Measurements from ENCODE around the gene HMGA1. TPM values are rescaled to one million over a fixed set of nuclear protein-coding genes. Genes with fewer than 3 reads are reported as not detected.
"Not testable (repeated sequence)": the region's sequence is repeated elsewhere in the genome, so short reads cannot be mapped to it uniquely, and the experiment has no call there.

Gene HMGA1
- polyA plus RNA-seq, 3 donors: 11.4 to 37.9 (median 17.6) TPM

GRCh38 chr6:34243131-34243771 lies 6.6 kb downstream of the HMGA1 start:
- Mint-ChIP-seq H3K4me3 (peak overlapping the region in 1 of 2 donors; percentile 49), H3K36me3 (peaks cover 58 to 61% of the 10 kb centered on the region in 2 donors), H3K27me3 (ENCODE audit: low read depth in 3 of 3) (no peaks in the 10 kb centered on the region), H3K4me1 (peaks cover 66% of the 10 kb centered on the region), H3K9me3 (no peaks in the 10 kb centered on the region), H3K27ac (peak overlapping the region in 6 of 7 donors; percentile 58 to 96 (median 78))
- no peak overlapping the region for H2AFZ ChIP-seq (ENCODE audit: insufficient read depth, low read depth, low read length, poor library complexity, severe bottlenecking)
- H3K9me3 ChIP-seq (replicated peaks in 1 of 2; ENCODE audit: control insufficient read depth in 1 of 2, insufficient read depth in 1 of 2, low read length in 2 of 2): no peaks in the 10 kb centered on the region
- no peak overlapping the region for H3K9ac ChIP-seq (ENCODE audit: insufficient read depth, low read length, poor library complexity, severe bottlenecking)
- peak overlapping the region; percentile 64 for H3K4me2 ChIP-seq (replicated peaks; ENCODE audit: extremely low read depth, low read length, poor library complexity, severe bottlenecking)
- H3K27ac ChIP-seq (ENCODE audit: low read depth in 1 of 2, low read length in 2 of 2): peak overlapping the region in 1 of 2 donors; percentile 66
- peaks cover 25 to 35% of the 10 kb centered on the region in 2 donors for H3K36me3 ChIP-seq (replicated peaks in 1 of 2; ENCODE audit: control insufficient read depth in 1 of 2, insufficient read depth in 2 of 2, low read length in 2 of 2)
- peaks cover 29 to 40% of the 10 kb centered on the region in 2 donors for H3K4me1 ChIP-seq (ENCODE audit: control insufficient read depth in 1 of 2, insufficient read depth in 2 of 2, low read length in 2 of 2)
- WGBS (ENCODE audit: insufficient coverage): 62% methylated on average over 3 of the region's 5 CpGs
- DNase-seq: no peak
- TF ChIP-seq CTCF (IDR thresholded peaks at IDR 0.05): no peak
- peak overlapping the region in 1 of 3 experiments; percentile 49 for H3K4me3 ChIP-seq (replicated peaks in 1 of 3; ENCODE audit: low read depth in 2 of 3, low read length in 3 of 3)
- intact Hi-C loops (cut with micrococcal nuclease): no loop called here
- H4K20me1 ChIP-seq (ENCODE audit: insufficient read depth, low read length): peaks cover 82% of the 10 kb centered on the region
- H3K27me3 ChIP-seq (ENCODE audit: control insufficient read depth in 2 of 2, insufficient read depth in 2 of 2, low read length in 2 of 2): no peaks in the 10 kb centered on the region
- peaks cover 30% of the 10 kb centered on the region for H3K79me2 ChIP-seq (ENCODE audit: insufficient read depth, low read length)

GRCh38 chr6:34243901-34244884 lies 7.5 kb downstream of the HMGA1 start:
- peak overlapping the region; percentile 9 to 66 for H3K27ac ChIP-seq (ENCODE audit: low read depth in 1 of 2, low read length in 2 of 2)
- H3K27ac Mint-ChIP-seq: peak overlapping the region in 6 of 7 donors; percentile 71 to 96 (median 90)
- H3K36me3 Mint-ChIP-seq: peaks cover 54 to 58% of the 10 kb centered on the region in 2 donors
- H3K36me3 ChIP-seq (replicated peaks in 1 of 2; ENCODE audit: control insufficient read depth in 1 of 2, insufficient read depth in 2 of 2, low read length in 2 of 2): peaks cover 25 to 35% of the 10 kb centered on the region in 2 donors
- intact Hi-C loops (cut with micrococcal nuclease): loop anchor here in 1 of 2 donors (1.0 kb wide), 1 partner anchor 8 kb away; the partner anchor contains the start of gene HMGA1
- H3K9ac ChIP-seq (ENCODE audit: insufficient read depth, low read length, poor library complexity, severe bottlenecking): peak overlapping the region; percentile 60
- H3K9me3 Mint-ChIP-seq: no peaks in the 10 kb centered on the region
- H3K4me2 ChIP-seq (replicated peaks; ENCODE audit: extremely low read depth, low read length, poor library complexity, severe bottlenecking): peak overlapping the region; percentile 64
- peaks cover 73% of the 10 kb centered on the region for H4K20me1 ChIP-seq (ENCODE audit: insufficient read depth, low read length)
- peaks cover 28 to 38% of the 10 kb centered on the region in 2 donors for H3K4me1 ChIP-seq (ENCODE audit: control insufficient read depth in 1 of 2, insufficient read depth in 2 of 2, low read length in 2 of 2)
- DNase-seq: peak; percentile 85 to 92 (median 88)
- TF ChIP-seq CTCF (IDR thresholded peaks at IDR 0.05): peak; percentile 36
- H3K4me1 Mint-ChIP-seq: peaks cover 59% of the 10 kb centered on the region
- WGBS (ENCODE audit: insufficient coverage): 48% methylated on average over 4 of the region's 19 CpGs
- H2AFZ ChIP-seq (ENCODE audit: insufficient read depth, low read depth, low read length, poor library complexity, severe bottlenecking): no peak overlapping the region
- peak overlapping the region in 1 of 3 experiments; percentile 49 for H3K4me3 ChIP-seq (replicated peaks in 1 of 3; ENCODE audit: low read depth in 2 of 3, low read length in 3 of 3)
- no peaks in the 10 kb centered on the region for H3K27me3 Mint-ChIP-seq (ENCODE audit: low read depth in 3 of 3)
- no peaks in the 10 kb centered on the region for H3K27me3 ChIP-seq (ENCODE audit: control insufficient read depth in 2 of 2, insufficient read depth in 2 of 2, low read length in 2 of 2)
- peaks cover 21% of the 10 kb centered on the region for H3K79me2 ChIP-seq (ENCODE audit: insufficient read depth, low read length)
- peak overlapping the region; percentile 64 to 65 for H3K4me3 Mint-ChIP-seq
- H3K9me3 ChIP-seq (replicated peaks in 1 of 2; ENCODE audit: control insufficient read depth in 1 of 2, insufficient read depth in 1 of 2, low read length in 2 of 2): no peaks in the 10 kb centered on the region

- Mint-ChIP-seq H3K36me3 (peaks cover 48 to 55% of the 10 kb centered on the region in 2 donors), H3K27ac (peak overlapping the region in 5 of 7 donors; percentile 63 to 92 (median 85)), H3K4me1 (peaks cover 64% of the 10 kb centered on the region)
- H3K27me3 Mint-ChIP-seq (ENCODE audit: low read depth in 3 of 3); DNase-seq; H3K4me2 ChIP-seq (replicated peaks; ENCODE audit: extremely low read depth, low read length, poor library complexity, severe bottlenecking); H2AFZ ChIP-seq (ENCODE audit: insufficient read depth, low read depth, low read length, poor library complexity, severe bottlenecking); H3K4me3 Mint-ChIP-seq; H3K9me3 ChIP-seq (replicated peaks in 1 of 2; ENCODE audit: control insufficient read depth in 1 of 2, insufficient read depth in 1 of 2, low read length in 2 of 2); H3K27ac ChIP-seq (ENCODE audit: low read depth in 1 of 2, low read length in 2 of 2); H3K4me3 ChIP-seq (replicated peaks in 1 of 3; ENCODE audit: low read depth in 2 of 3, low read length in 3 of 3); H3K9me3 Mint-ChIP-seq; H3K9ac ChIP-seq (ENCODE audit: insufficient read depth, low read length, poor library complexity, severe bottlenecking); H3K27me3 ChIP-seq (ENCODE audit: control insufficient read depth in 2 of 2, insufficient read depth in 2 of 2, low read length in 2 of 2): not testable (repeated sequence)
- Histone ChIP-seq H3K36me3 (replicated peaks in 1 of 2; ENCODE audit: control insufficient read depth in 1 of 2, insufficient read depth in 2 of 2, low read length in 2 of 2) (peaks cover 25 to 35% of the 10 kb centered on the region in 2 donors), H4K20me1 (ENCODE audit: insufficient read depth, low read length) (peaks cover 63% of the 10 kb centered on the region), H3K4me1 (ENCODE audit: control insufficient read depth in 1 of 2, insufficient read depth in 2 of 2, low read length in 2 of 2) (peaks cover 38 to 48% of the 10 kb centered on the region in 2 donors), H3K79me2 (ENCODE audit: insufficient read depth, low read length) (peaks cover 11% of the 10 kb centered on the region)
- no CpG with 5 or more reads among the region's 13 CpGs for WGBS (ENCODE audit: insufficient coverage)
- intact Hi-C loops (cut with micrococcal nuclease): loop anchor here in 1 of 2 donors (5.0 kb wide), 1 partner anchor 48 kb away; no protein-coding TSS in a partner anchor
These were observed 8.5 kb downstream of the HMGA1 start for GRCh38 chr6:34245032-34245760.
